LoVo (cell line): ENCODE data around the gene CD80.
"Not testable (repeated sequence)": the region's sequence is repeated elsewhere in the genome, so short reads cannot be mapped to it uniquely, and the experiment has no call there.

Experiments used
- DNase-seq: peaks from one replicate; pipeline ENCODE4 v3.0.0-alpha.2; 2016; ENCODE audit warnings: low spot score

Gene CD80

GRCh38 chr3:119559441-119559963 is at the start of gene CD80:
Gene CD80 (minus strand): TSS chr3:119559614. CDS start chr3:119557728, 1,886 bp downstream.
- DNase-seq = peak; percentile 14

GRCh38 chr3:119608405-119609000 is 49.1 kb upstream of the CD80 start:
- DNase-seq = no peak

- no peak for DNase-seq
Observed at GRCh38 chr3:119604878-119605277, 45.5 kb upstream of the CD80 start.

GRCh38 chr3:119602676-119603075 is 43.3 kb upstream of the CD80 start:
- DNase-seq = no peak

GRCh38 chr3:119601154-119601553 is 41.7 kb upstream of the CD80 start:
- DNase-seq = no peak

- DNase-seq = no peak
Observed at GRCh38 chr3:119600732-119601131, 41.3 kb upstream of the CD80 start.

GRCh38 chr3:119599558-119600174 is 40.3 kb upstream of the CD80 start:
- DNase-seq = no peak

GRCh38 chr3:119598410-119599098 is 39.1 kb upstream of the CD80 start:
- no peak for DNase-seq

- no peak for DNase-seq
Observed at GRCh38 chr3:119597548-119598288, 38.3 kb upstream of the CD80 start, which contains the start of gene PLA1A. Gene PLA1A (plus strand): TSS chr3:119597885. CDS start chr3:119597914, 29 bp downstream.

- no peak for DNase-seq
Observed at GRCh38 chr3:119596398-119596797, 37.0 kb upstream of the CD80 start.

GRCh38 chr3:119595639-119596334 is 36.4 kb upstream of the CD80 start:
- DNase-seq = no peak

- not testable (repeated sequence) for DNase-seq
Observed at GRCh38 chr3:119594929-119595328, 35.5 kb upstream of the CD80 start.

- no peak for DNase-seq
Observed at GRCh38 chr3:119594066-119594465, 34.7 kb upstream of the CD80 start.

- DNase-seq = no peak
Observed at GRCh38 chr3:119592861-119593260, 33.4 kb upstream of the CD80 start.

- no peak for DNase-seq
Observed at GRCh38 chr3:119590706-119591105, 31.3 kb upstream of the CD80 start.

- no peak for DNase-seq
Observed at GRCh38 chr3:119589102-119589773, 29.8 kb upstream of the CD80 start.

GRCh38 chr3:119588112-119588511 is 28.7 kb upstream of the CD80 start:
- peak; percentile 19 for DNase-seq

- DNase-seq = no peak
Observed at GRCh38 chr3:119586733-119587172, 27.3 kb upstream of the CD80 start.

- DNase-seq = no peak
Observed at GRCh38 chr3:119585856-119586570, 26.6 kb upstream of the CD80 start.

GRCh38 chr3:119585208-119585607 is 25.8 kb upstream of the CD80 start:
- DNase-seq = no peak
